H1 (cell line): ENCODE data around the gene SLC12A7. TPM values are rescaled to one million over a fixed set of nuclear protein-coding genes. Genes with fewer than 3 reads are reported as not detected.

Experiments
- ASH2L ChIP-seq: fragments of 200-600, 300-600 bp; sonication (generic); IDR thresholded peaks from one replicate; pipeline ENCODE4 v1.7.1; 2017; ENCODE audit warnings: low read length
- CBX8 ChIP-seq: fragments of 300-800, 300-1000 bp; sonication (generic); IDR thresholded peaks from 2 replicates; pipeline ENCODE4 v1.7.1; 2016; ENCODE audit warnings: low read depth, low read length, borderline replicate concordance
- CHD1 ChIP-seq: IDR thresholded peaks from 2 replicates; pipeline ENCODE4 v1.6.1; 2012; ENCODE audit warnings: low read depth, low read length, improper control_type of control experiment
- CHD7 ChIP-seq: fragments of 300-600 bp; sonication (generic); IDR thresholded peaks from 2 replicates; pipeline ENCODE4 v1.7.1; 2012; ENCODE audit warnings: low read length, moderate library complexity, mild to moderate bottlenecking, inconsistent platforms; ENCODE audit not compliant: insufficient replicate concordance
- KDM4A ChIP-seq: IDR thresholded peaks from one replicate; pipeline ENCODE4 v1.7.1; 2012; ENCODE audit warnings: low read depth, mild to moderate bottlenecking, moderate library complexity, low read length, inconsistent platforms; ENCODE audit not compliant: severe bottlenecking
- MAX ChIP-seq: IDR thresholded peaks from 2 replicates; pipeline ENCODE4 v1.6.1; 2012; ENCODE audit warnings: inconsistent platforms
- POU5F1 ChIP-seq: IDR thresholded peaks from 2 replicates; pipeline ENCODE4 v1.6.1; 2011; ENCODE audit warnings: low read depth, mild to moderate bottlenecking, low read length, moderate library complexity
- SP4 ChIP-seq: IDR thresholded peaks from 2 replicates; pipeline ENCODE4 v1.6.1; 2012; ENCODE audit warnings: low read length, inconsistent platforms
- polyA plus RNA-seq, 7 experiments: library from polyadenylated mRNA; depleted of rRNA in 3 of 7; stranded (reverse) in 5 of 7; unstranded in 2 of 7; fragments of >200 nt in 5 of 7; fragments of 200-250 nt in 2 of 7; gene quantifications; 1 replicate in 5 of 7; 2 replicates in 1 of 7; 4 replicates in 1 of 7; pipeline versions ENCODE4 v1.2.1 to v1.2.3, GENCODE V29; 2011 to 2013; ENCODE audit warnings: missing spikeins in 2 of 7, mixed read lengths in 2 of 7
- total RNA-seq: library from RNA; stranded (reverse); fragmentation: NEBNext Ultra II Directional; extraction: Animal tissue kit (Norgen Biotek cat#: 25700); gene quantifications from 2 replicates; pipeline ENCODE4 v1.2.1, GENCODE V29; 2021

The SLC12A7 gene
- total and polyA plus RNA-seq, 2 of the 8 experiments (the other 6 are each of a cell fraction or from before 2014, with no cell fraction given), result 23.5 to 39.7 TPM

GRCh38 chr5:1017691-1018455 is 94.0 kb downstream of the SLC12A7 start (continued):
- TF ChIP-seq CHD7 (no peak), KDM4A (no peak), CBX8 (no peak), ASH2L (no peak), CHD1 (no peak), POU5F1 (no peak), SP4 (no peak), MAX (no peak)
